HCT116 (cell line): Measurements from ENCODE around the gene CDH23.

Source experiments
- EZH2phosphoT487 ChIP-seq: fragments of 200-600 bp; IDR thresholded peaks from 2 replicates; pipeline ENCODE4 v1.6.1; 2018; ENCODE audit warnings: antibody characterized with exemption, borderline replicate concordance
- POLR2A ChIP-seq: IDR thresholded peaks from 2 replicates; pipeline ENCODE4 v1.7.0; 2011; ENCODE audit warnings: borderline replicate concordance; ENCODE audit not compliant: insufficient read depth, insufficient read length; ENCODE audit errors: extremely low read depth
- YY1 ChIP-seq: IDR thresholded peaks from 2 replicates; pipeline ENCODE4 v1.6.1; 2011; ENCODE audit warnings: low read length, low read depth, moderate library complexity, mild to moderate bottlenecking; ENCODE audit not compliant: insufficient replicate concordance; ENCODE audit errors: extremely low read depth
- ZNF274 ChIP-seq: fragments of 200-500 bp; sonication (Bioruptor generic); IDR thresholded peaks from 2 replicates; pipeline ENCODE4 v1.6.1; 2014; ENCODE audit warnings: mild to moderate bottlenecking, low read depth, low read length, inconsistent platforms
- TF ChIP-seq, protein P1 (sequence below), 3 experiments: fragments of 200-600 bp in 1 of 3; sonication (generic) in 1 of 3; IDR thresholded peaks in 2 of 3; conservative IDR thresholded peaks in 1 of 3; 2 replicates each; pipeline ENCODE4 v1.5.1; 2012 to 2017; ENCODE audit warnings: low read depth in 2 of 3, low read length in 2 of 3, antibody characterized with exemption in 1 of 3, borderline replicate concordance in 1 of 3, control low read depth in 1 of 3, mild to moderate bottlenecking in 1 of 3, mixed read lengths in 1 of 3, mixed run types in 1 of 3, moderate library complexity in 1 of 3; ENCODE audit not compliant: insufficient read depth in 1 of 3
- TF ChIP-seq, protein P2 (sequence below): IDR thresholded peaks from 2 replicates; pipeline ENCODE4 v1.6.1; 2012

DNA sequence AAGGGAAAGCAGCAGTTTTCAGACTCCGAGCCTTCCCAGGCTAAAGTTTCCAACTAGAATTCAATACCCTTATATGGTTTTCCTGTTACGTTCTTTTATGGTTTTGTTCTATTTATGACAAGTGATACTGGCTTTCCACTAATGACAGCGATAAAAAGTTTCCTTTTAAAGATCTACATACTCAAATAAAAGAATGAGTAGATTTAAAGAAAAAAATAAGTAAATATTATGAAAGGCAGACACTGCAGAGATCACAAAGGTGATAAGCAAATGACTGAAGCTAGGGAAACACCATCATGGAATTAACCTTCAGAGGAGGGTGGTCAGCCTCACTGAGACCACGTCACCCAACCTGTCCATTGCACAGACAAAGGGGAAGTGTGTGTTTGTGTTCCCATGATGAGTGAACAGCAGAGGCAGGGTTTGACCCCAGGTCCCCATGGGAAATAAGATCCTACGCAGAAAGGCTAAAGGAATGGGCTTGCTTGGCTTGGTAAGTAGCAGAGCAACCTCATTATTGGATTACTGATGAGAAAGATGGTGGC lies 372.6 kb downstream of the CDH23 start:
- TF ChIP-seq, protein P1, sequence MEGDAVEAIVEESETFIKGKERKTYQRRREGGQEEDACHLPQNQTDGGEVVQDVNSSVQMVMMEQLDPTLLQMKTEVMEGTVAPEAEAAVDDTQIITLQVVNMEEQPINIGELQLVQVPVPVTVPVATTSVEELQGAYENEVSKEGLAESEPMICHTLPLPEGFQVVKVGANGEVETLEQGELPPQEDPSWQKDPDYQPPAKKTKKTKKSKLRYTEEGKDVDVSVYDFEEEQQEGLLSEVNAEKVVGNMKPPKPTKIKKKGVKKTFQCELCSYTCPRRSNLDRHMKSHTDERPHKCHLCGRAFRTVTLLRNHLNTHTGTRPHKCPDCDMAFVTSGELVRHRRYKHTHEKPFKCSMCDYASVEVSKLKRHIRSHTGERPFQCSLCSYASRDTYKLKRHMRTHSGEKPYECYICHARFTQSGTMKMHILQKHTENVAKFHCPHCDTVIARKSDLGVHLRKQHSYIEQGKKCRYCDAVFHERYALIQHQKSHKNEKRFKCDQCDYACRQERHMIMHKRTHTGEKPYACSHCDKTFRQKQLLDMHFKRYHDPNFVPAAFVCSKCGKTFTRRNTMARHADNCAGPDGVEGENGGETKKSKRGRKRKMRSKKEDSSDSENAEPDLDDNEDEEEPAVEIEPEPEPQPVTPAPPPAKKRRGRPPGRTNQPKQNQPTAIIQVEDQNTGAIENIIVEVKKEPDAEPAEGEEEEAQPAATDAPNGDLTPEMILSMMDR (IDR thresholded peaks at IDR 0.05 in 2 of 3, conservative IDR thresholded peaks at IDR 0.05 in 1 of 3; ENCODE audit: borderline replicate concordance in 1 of 3, insufficient read depth in 1 of 3, low read depth in 2 of 3, low read length in 2 of 3), result no peak
- TF ChIP-seq POLR2A, result no peak
- TF ChIP-seq YY1, result no peak
- TF ChIP-seq EZH2phosphoT487, result no peak
- TF ChIP-seq, protein P2, sequence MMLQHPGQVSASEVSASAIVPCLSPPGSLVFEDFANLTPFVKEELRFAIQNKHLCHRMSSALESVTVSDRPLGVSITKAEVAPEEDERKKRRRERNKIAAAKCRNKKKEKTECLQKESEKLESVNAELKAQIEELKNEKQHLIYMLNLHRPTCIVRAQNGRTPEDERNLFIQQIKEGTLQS, result no peak
- no peak for TF ChIP-seq ZNF274
